ENCODE measurements around the gene SOX13.
"Not testable (repeated sequence)": the region's sequence is repeated elsewhere in the genome, so short reads cannot be mapped to it uniquely, and the experiment has no call there.

Gene SOX13

DNA sequence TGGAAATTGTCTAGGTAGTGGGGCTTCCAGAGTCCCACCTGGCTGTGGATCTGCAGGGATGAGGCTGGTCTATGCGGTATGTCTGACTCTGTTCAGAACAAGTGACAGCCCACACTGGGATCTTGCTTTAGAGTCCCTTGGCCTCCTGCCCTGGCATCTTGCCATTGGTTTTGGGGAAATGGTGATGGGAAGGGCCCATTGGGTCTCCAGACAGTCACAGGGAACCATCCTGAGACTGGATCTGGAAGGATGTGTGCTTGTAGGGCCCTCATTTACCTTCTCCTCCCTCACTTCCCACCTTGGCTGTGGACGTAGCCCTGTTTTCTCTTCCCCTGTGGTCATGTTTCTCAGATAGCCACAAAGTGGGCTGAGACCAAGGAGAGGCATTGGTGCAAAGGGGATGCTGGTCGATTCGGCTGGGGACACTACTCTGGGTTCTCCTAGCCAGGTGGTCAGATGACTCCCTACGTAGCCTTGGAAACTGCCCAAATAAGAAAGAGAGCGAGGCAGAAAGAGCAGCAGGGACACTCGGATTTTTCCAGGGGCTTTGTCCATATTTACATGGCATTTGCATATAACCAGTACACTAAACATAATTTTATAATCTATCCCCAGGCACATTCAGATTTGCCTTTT lies 15.1 kb downstream of the SOX13 start:
- no peak for DNase-seq (ENCODE audit: low spot score)

DNA sequence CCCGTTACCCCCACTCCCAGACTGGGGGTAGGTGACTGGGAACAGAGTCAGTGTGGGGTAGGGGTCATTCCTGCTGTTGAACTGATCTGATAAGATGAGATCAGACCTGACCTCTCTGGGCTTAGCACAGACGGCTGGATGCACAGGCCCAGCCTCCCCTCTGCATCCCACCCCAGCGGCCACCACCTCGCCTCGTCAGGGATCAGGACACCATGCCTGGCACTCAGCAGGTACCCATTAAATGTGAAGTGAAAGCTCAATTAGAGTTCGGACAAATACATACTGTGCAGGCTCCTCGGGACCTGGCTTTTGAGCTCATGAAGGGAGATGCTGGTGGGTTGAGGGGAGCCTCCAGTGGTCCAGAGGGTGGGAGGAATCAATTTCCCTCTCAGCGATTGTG lies 15.7 kb downstream of the SOX13 start:
- DNase-seq (ENCODE audit: low spot score), result no peak

- no peak for DNase-seq (ENCODE audit: low spot score)
Measured at GRCh38 chr1:204089044-204089751, 16.3 kb downstream of the SOX13 start.

- DNase-seq (ENCODE audit: low spot score), result not testable (repeated sequence)
Measured at GRCh38 chr1:204090132-204090531, 17.2 kb downstream of the SOX13 start.

DNA sequence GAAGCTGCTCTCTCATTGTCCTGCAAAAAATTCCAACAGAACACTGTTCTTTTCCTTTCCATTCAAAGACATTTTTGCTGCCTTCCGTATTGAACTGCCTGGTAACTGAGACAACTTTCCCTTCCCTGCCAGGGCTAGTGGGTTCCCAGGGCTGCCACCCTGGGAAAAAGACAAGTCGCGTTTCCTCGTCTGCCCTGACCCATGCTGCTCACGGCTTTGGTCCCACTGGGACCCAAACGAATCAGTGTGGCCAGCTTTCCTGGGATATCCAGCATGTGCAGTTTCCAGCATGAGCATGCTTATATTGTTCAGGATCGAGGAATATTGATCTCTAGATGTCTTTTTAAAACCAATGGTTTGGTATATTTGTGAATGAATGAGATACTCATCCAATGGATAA lies 18.2 kb downstream of the SOX13 start:
- DNase-seq (ENCODE audit: low spot score), result no peak

DNA sequence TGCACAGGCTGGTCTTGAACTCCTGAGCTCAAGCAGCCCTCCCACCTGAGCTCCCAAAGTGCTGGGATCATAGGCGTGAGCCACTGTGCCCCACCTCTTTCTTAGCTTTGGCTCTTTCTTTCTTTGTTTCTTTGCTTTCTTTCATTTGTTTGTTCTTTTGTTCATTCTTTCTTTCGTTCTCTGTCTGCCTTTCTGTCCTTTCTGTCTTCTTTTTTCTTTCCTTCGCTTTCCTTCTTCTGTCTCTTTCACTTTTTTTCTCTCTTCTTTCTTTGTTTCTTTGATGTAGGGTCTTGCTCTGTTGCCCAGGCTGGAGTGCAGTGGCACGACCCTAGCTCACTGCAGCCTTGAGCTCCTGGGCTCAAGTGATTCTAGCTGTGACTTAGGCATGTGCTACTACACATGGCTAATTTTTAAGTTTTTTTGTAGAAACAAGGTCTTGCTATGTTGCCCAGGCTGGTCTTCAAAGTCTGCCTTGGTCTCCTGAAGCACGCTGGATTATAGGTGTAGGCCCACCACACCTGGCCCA lies 18.9 kb downstream of the SOX13 start:
- no peak for DNase-seq (ENCODE audit: low spot score)

DNA sequence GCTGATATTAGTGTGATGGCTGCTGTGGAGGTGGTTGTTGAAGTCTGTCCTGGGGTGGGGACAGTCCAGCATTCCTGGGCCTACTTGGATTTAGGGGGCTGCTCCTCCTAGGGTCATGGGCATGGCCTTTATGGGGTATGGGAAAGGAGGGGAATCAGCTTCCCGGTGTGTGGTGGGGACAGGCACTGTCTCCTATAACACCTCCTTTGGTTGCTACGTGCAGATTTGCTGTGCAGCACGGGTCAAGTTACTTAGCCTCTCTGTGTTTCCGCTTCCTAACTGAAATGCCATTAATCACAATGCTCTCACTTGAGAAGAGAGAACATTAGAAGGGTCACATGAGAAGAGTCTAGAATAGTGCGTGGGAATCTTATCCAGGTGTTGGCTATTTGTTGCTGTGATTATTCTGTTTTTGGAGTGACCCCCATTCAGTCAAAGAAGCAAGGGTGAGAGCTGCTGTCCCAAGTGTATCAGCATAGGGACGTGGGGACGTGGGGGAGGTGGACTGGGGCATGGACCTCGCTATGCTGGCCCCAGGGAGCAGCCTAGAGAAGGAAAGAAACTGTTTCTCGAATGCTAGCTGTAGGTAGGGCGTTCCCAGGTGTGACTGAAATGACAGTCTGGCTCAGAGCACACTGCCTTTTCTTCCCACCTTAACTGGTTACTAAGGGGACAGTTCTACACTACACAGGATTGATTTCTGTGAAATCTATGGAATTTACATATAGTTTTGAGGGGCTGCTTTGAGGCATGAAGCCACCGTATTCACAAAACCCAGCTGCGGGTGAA lies 19.9 kb downstream of the SOX13 start:
- DNase-seq (ENCODE audit: low spot score), result no peak

DNA sequence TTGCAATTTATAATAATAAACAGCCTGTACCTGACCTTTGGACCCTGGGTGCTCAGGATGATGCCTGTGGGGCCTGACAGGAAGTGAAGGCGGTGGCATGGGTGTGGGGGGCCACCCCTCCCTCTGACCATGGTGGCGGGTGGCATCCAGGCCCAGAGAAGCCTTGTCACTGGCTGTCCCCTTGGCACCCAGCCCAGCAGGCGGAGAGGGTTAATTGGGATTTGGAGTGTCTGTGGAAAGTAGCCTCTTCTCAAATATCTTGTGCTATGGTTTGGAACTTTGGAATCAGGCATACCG lies 20.5 kb downstream of the SOX13 start:
- no peak for DNase-seq (ENCODE audit: low spot score)

GRCh38 chr1:204093781-204094180 lies 20.9 kb downstream of the SOX13 start:
- no peak for DNase-seq (ENCODE audit: low spot score)

DNA sequence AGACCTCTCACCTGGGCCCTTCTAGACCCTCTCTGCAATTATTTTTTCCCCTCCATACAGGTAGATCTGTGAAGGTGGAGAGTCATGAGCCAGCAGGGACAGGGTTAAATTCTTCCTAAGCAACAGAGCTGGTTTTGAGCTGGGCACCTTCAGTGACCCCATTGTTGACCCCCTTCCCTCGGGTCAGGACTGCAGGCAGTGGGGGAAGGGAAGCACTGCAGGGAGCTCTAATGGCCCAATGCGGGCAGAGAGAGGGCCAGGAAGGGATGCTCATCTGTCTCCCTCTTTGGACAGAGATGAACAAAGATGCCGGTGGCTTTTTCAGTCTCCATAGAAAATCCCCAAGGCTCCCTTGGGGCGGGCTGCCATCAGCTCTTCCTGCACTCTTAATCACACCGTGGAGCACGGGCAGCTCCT lies 21.4 kb downstream of the SOX13 start:
- no peak for DNase-seq (ENCODE audit: low spot score)

GRCh38 chr1:204094856-204095634 lies 22.1 kb downstream of the SOX13 start:
- DNase-seq (ENCODE audit: low spot score), result no peak

GRCh38 chr1:204096931-204097330 lies 24.0 kb downstream of the SOX13 start:
- DNase-seq (ENCODE audit: low spot score), result no peak

DNA sequence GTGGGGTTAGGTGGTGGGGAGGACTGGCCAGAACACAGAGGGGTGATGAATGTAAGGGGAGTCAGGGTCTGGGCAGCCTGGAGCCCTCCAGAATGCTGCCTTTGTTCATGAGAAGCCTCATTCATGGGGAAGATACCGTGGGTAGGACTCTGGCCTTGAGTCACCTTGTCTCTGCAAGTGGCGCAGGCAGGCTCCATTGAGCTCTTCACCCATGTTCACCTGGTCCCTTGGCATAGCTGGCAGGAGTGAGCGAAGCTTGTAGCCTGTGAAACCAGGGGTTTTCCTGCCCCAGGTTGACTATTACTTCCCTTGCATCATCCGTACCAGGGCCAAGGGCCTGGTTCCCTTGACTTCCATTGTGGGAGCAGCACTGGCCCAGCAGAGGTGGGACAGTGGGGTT lies 25.8 kb downstream of the SOX13 start:
- no peak for DNase-seq (ENCODE audit: low spot score)

GRCh38 chr1:204099754-204100153 lies 26.8 kb downstream of the SOX13 start:
- DNase-seq (ENCODE audit: low spot score), result not testable (repeated sequence)

DNA sequence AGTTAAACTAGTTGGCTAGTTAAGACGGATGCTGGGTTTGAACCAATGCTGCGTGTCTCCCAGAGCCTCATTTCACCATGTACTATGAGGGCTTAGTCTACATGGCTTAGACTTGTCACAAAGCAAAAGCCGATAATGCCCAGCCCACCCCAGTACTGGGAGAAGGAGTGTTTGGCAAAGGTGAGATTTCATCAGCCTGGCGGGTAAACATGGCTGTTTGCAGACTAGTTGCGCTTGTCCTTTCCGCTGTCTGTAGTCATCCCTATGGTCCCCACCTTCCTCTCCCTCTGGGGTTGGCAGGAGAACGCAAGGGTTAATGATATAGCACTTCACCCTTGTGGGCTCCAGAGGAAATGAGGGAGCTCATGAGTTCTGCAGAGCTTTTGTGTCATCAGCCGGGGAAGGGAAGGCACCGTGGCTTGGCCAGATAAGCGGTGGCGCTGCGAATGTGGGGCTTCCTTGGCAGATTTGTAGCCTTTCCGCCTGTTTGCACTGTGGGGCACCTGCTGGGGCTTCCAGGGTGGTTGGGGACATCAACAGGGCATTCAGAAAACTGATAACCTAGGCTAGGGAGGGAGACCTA lies 29.2 kb downstream of the SOX13 start:
- peak; percentile 10 for DNase-seq (ENCODE audit: low spot score)

GRCh38 chr1:204102739-204103430 lies 30.0 kb downstream of the SOX13 start:
- no peak for DNase-seq (ENCODE audit: low spot score)

GRCh38 chr1:204103431-204103741 lies 30.5 kb downstream of the SOX13 start:
- DNase-seq (ENCODE audit: low spot score), result no peak

GRCh38 chr1:204104331-204105130 lies 31.6 kb downstream of the SOX13 start:
- DNase-seq (ENCODE audit: low spot score), result peak; percentile 44

DNA sequence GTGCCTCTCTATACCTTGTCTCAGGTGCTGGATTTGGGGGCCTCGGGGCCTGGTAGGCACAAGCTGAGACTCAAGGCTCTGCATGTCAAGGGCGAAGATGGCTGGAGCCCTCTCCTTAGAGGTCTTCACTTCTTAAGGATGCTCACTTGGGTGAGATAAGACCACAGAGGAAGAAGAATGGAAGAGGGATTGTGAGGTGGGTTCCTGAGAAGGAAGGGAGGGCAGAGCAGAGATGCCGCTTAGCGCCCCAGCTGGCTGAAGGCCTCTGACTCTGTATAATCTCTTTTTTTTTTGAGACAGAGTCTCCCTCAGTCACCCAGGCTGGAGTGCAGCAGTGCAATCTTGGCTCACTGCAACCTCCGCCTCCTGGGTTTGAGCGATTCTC lies 32.2 kb downstream of the SOX13 start:
- DNase-seq (ENCODE audit: low spot score), result no peak

DNA sequence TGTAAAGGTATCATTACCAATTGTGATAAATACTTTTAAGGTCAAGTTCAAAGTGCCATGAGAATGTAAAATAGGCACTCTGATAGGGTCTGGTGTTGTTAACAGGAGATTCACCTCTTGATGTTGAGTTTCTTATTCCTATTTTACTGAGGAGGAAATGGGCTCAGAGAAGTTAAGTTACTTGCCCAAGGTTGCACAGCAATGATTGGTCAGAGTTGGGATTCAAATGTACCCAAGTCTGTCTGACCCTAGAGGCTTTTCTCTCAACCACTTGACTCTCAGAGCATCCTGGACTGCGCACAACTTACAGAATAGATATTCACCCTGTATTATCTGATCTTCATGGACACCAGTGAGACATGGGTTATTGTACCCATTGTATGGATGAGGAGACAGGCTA lies 33.9 kb downstream of the SOX13 start:
- no peak for DNase-seq (ENCODE audit: low spot score)

- DNase-seq (ENCODE audit: low spot score), result no peak
Measured at GRCh38 chr1:204107892-204108291, 35.0 kb downstream of the SOX13 start.

All from CD4-positive, alpha-beta T cell treated with Interleukin-15 for 4 hours (primary cell).